Measurements from ENCODE around the gene CREM.
A peak's percentile ranks its signal among the peaks of the same experiment; 100 is the strongest.

CREM gene

GRCh38 chr10:35136263-35136815 is 9.7 kb downstream of the CREM start:
- ATAC-seq = peak; percentile 20; the same call in 2 of the 3 replicates
- TF ChIP-seq OSR1 (CRISPR knock-in tag; IDR thresholded peaks at IDR 0.05) = no peak
- TF ChIP-seq POU6F1 (CRISPR knock-in tag; IDR thresholded peaks at IDR 0.05; ENCODE audit: borderline replicate concordance, low read depth) = no peak
- TF ChIP-seq ISL1 (CRISPR knock-in tag; IDR thresholded peaks at IDR 0.05) = no peak
- no peak for TF ChIP-seq TSHZ2 (CRISPR knock-in tag; IDR thresholded peaks at IDR 0.05)
- no peak for TF ChIP-seq PPARA (CRISPR knock-in tag; IDR thresholded peaks at IDR 0.05; ENCODE audit: borderline replicate concordance)
- no peak for TF ChIP-seq ZNF8 (CRISPR knock-in tag; IDR thresholded peaks at IDR 0.05)
- no peak for TF ChIP-seq GLIS3 (CRISPR knock-in tag; IDR thresholded peaks at IDR 0.05)
- TF ChIP-seq ZC3H10 (CRISPR knock-in tag; IDR thresholded peaks at IDR 0.05) = no peak
- TF ChIP-seq SNAI2 (CRISPR knock-in tag; IDR thresholded peaks at IDR 0.05) = no peak
- TF ChIP-seq CREB5 (CRISPR knock-in tag; IDR thresholded peaks at IDR 0.05; ENCODE audit: low read depth) = no peak

GRCh38 chr10:35140126-35140525 is 13.5 kb downstream of the CREM start:
- no peak for ATAC-seq
- TF ChIP-seq CSDC2 (CRISPR knock-in tag; IDR thresholded peaks at IDR 0.05) = no peak
- no peak for TF ChIP-seq ZNF565 (CRISPR knock-in tag; conservative IDR thresholded peaks at IDR 0.05; ENCODE audit: low read depth)
- no peak for TF ChIP-seq PATZ1 (CRISPR knock-in tag; IDR thresholded peaks at IDR 0.05; ENCODE audit: borderline replicate concordance)
- no peak for TF ChIP-seq ZFP30 (CRISPR knock-in tag; IDR thresholded peaks at IDR 0.05)
- TF ChIP-seq SNAI2 (CRISPR knock-in tag; IDR thresholded peaks at IDR 0.05) = no peak
- no peak for TF ChIP-seq ISL1 (CRISPR knock-in tag; IDR thresholded peaks at IDR 0.05)
- no peak for TF ChIP-seq BACH2 (CRISPR knock-in tag; IDR thresholded peaks at IDR 0.05; ENCODE audit: borderline replicate concordance)
- TF ChIP-seq OSR1 (CRISPR knock-in tag; IDR thresholded peaks at IDR 0.05) = no peak
- no peak for TF ChIP-seq ZC3H10 (CRISPR knock-in tag; IDR thresholded peaks at IDR 0.05)
- no peak for TF ChIP-seq RARB (CRISPR knock-in tag; IDR thresholded peaks at IDR 0.05)
- TF ChIP-seq TCF4 (CRISPR knock-in tag; IDR thresholded peaks at IDR 0.05; ENCODE audit: borderline replicate concordance) = no peak
- TF ChIP-seq ZNF8 (CRISPR knock-in tag; IDR thresholded peaks at IDR 0.05) = no peak
- no peak for TF ChIP-seq CREB5 (CRISPR knock-in tag; IDR thresholded peaks at IDR 0.05; ENCODE audit: low read depth)
- no peak for TF ChIP-seq ESRRG (CRISPR knock-in tag; IDR thresholded peaks at IDR 0.05)
- TF ChIP-seq CSRNP3 (CRISPR knock-in tag; IDR thresholded peaks at IDR 0.05) = no peak
- no peak for TF ChIP-seq TSHZ2 (CRISPR knock-in tag; IDR thresholded peaks at IDR 0.05)
- TF ChIP-seq TOX (CRISPR knock-in tag; IDR thresholded peaks at IDR 0.05; ENCODE audit: borderline replicate concordance) = no peak

Data from SK-N-SH treated with all-trans-retinoic acid at 6 μM for 48 hours (cell line).